ENCODE data around the gene CCDC9B.
A peak's percentile ranks its signal among the peaks of the same experiment; 100 is the strongest.

The CCDC9B gene

DNA sequence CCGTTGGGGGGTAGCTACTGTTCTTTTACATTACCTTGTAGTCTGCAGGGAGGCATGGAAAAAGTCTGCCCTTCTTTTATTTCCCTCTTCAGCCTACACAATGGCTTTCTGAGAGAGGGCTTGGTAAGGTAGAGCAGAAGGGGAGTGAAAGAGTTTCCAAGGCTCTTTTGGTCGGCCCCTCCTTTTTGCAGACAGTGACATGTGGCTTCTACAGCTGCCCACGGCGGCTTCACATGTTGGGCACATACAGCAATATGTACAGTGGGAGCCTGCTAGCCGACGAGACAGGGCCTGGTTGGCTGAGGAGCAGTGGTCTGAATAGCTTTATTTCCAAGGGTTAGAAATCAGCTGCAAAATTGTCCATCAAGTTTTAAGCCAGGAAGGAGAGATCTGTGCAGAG is 13.3 kb downstream of the CCDC9B start:
- DNase-seq: no peak

DNA sequence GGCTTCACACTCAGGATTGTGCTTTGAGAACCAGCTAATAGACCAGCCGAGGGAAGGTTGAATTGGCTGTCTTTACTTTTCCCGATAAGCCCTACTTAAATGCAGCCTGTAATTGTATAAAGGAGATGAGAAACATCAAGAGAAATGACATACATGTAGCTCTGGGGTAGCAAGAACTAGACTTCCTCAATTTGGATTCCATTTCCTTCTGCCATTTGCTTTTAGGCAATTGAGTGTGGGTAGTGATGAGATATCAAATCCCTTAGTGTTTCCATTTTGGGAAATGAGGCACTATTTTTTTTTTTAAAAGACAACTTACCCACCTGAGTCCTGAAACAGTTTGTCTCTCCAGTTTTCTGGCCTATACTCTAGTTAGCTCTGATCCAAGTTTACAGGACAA is 15.0 kb downstream of the CCDC9B start:
- no peak for DNase-seq

- DNase-seq: no peak
Observed at GRCh38 chr15:40325188-40325587, 15.6 kb downstream of the CCDC9B start.

GRCh38 chr15:40323953-40324937 is 16.5 kb downstream of the CCDC9B start:
- DNase-seq: no peak

DNA sequence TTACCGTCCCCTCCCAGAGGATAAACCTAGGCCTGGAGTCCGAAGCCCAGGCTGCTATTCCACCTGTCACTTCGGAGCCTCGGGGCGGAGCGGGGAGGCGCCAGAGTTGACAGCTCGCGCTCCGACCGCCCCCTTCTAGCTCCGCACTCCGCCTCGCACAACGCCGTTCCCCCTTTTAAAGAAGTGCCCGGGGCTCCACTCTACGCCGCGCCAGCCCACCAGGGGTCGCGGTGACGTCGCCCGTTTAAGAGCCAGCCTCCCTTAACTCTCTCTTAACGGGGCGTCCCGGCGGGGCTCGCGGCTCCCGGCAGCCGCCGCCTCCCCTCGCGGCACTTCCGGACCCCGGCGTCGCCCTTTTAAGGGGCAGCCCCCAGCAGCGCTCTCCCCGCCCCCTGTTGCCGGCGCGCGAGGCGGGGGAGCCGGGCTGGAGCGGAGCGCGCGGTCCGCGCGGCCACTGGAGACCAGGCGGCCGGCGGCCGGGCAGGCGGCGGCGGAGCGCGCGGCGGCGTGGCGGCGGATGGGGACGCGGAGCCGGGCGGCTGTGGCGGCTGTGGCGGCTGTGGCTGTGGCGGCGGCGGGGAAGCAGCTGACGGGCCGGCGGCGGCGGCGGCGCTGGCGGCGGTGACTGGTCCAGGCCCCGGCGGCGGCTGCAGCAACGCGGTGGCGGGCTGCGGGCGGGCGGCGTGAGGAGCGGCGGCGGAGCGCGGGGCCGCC is 17.3 kb downstream of the CCDC9B start, which contains the start of gene INAFM2:
INAFM2 (plus strand) TSS at position 454 of the 714 bp plus-strand sequence. CDS start 364 bp downstream, outside the sequence.
- DNase-seq: peak; percentile 79 to 88 (median 83)

- no peak for DNase-seq
Observed at GRCh38 chr15:40322531-40323238, 18.1 kb downstream of the CCDC9B start.

GRCh38 chr15:40320931-40321371 is 19.8 kb downstream of the CCDC9B start:
- peak in 1 of 4 experiments; percentile 12 for DNase-seq

- DNase-seq: no peak
Observed at GRCh38 chr15:40320409-40320808, 20.3 kb downstream of the CCDC9B start.

DNA sequence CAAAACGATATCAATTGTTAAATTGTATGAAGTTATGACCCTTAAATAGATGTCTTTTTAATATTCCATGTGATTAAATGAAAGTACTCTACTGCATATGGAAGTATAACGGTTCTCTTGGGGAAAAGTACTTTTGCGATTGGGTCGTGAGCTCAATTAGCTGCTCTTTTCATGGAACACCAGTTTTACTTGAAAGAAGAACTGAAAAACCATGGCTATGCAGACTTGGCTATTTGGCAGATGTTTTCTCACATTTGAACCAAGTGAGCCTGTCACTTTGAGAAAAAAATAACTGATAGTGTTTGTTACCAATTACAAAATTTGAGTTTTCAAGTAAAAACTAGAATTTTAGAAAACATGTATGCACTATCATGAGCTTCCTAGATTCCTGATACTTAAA is 23.2 kb downstream of the CCDC9B start:
- no peak for DNase-seq

DNA sequence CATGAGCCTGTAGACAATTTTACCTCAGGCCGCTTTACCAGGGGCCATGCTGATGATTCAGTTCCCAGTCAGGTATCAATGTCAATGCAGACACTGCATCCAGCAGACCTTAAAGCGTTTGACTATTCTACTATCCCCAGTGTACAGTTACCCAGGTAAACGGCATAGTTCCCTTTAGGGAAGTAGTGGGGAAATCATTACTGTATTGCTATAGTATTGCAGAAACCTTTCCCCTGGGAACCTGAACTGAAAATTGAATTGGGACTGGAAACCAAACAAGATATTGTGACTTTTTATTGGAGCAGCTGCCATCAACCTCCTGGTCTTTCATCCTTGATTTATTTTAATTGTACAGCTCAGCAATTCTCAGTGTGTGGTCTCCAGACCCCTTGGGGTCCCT is 23.8 kb downstream of the CCDC9B start:
- DNase-seq: no peak

- DNase-seq: no peak
Observed at GRCh38 chr15:40314723-40315276, 25.9 kb downstream of the CCDC9B start.

DNA sequence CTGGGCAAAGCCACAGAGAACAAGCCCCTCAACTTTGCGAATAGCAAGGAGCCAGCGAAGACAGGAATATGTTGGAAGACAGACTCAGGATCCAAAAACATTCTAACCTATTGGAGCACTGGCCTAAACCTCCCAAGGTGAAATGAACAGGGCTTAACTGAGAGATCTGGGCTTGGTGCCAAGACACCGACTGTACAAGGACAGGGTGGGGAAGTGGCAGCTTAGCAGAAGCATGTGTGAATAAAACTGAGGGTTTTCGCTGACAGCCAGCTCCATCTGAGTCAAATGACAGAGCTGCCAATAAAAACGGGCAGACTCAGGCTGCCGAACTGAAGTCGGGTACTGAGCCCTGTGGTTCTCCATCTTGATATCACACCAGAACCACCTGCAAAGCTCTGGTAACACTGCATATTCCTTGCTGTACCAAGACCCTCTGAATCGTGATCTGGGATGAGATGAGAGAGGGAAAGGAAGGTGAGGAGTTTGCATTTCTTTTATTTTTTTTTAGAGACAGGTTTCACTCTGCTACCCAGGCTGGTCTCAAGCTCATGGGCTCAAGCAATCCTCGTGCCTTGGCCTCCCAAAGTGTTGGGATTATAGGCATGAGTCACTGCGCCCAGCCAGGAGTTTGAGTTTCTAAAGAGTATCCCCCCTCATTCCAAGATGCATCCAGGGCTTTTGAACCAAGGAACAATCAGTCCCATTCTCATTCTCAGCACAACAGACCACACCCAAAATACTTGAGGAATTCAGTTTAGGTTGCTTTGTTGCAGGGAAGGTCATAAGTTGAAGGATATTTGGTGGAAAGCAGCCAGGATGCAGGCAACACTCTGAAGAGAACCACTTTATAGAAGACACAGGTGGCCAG is 27.0 kb downstream of the CCDC9B start:
- no peak for DNase-seq

DNA sequence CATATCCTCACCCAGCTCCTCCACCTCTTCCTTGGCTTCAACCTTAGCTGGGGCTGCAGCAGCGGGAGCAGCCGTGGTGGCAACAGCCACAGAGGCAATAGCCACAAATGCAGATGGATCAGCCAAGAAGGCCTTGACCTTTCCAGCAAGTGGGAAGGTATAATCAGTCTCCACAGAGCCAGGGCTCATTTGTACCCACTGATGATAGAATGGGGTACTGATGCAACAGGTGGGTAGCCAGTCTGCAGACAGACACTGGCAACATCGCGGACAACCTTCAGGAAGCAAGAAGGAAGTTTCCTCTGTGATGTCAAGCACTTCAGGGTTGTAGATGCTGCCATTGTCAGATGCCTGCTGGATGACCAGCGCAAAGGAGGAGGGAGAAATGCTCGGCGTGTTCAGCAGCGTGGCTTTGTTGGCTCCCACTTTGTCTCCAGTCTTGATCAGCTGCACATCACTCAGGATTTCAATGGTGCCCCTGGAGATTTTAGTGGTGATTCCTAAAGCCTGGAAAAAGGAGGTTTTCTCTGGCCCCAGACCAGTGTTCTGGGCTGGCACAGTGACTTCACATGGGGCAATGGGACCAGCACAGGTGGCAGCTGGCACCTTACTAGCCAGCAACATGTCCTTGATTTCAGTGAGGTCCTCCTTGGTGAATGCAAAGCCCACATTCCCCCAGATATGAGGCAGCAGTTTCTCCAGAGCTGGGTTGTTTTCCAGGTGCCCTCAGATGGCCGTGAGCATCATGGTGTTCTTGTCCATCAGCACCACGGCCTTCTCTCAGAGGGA is 28.2 kb downstream of the CCDC9B start:
- DNase-seq: no peak

- no peak for DNase-seq
Observed at GRCh38 chr15:40310993-40311392, 29.7 kb downstream of the CCDC9B start.

DNA sequence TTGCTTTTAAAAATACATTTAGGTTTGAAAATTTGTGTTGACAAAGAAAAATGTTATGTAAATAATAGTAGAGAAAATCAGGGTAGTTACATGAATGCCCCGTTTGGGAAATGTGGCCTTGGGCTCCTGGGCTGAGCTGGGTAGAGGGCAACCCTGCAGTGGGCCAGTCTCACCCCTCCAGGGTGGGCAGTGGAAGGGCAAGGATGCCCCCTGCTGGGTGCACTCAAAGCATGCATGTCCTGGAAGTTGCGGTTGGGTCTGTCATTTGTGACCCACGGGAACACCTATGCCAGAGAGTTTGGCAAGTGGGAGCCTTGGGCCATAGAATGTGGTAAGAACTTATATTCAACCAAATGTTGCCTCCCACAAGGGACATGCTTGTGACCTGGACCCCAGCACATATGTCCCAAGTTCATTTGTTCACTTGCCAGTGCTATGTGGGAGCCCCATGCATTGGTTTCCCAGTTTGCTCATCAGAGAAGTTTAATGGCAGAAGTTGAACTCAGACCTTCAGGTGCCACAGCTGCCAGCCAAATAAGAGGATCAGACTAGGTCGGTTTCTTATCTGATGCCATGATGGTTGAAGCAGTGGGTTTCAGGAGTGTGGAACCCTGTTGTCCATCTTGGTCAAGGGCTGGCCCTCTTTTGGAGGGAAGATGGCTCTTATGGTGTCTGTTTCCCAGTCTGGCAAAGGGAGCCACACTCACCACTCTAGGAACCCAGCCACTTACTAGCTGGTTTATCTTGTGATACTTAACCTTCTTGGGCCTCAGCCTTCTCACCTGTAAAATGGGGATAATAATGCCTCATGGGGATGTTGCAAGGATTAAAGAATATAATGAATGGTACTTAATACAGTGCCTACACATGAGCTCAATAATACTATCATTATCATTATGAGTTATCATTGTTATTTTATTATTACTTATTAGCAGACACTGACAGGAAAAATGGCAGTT is 30.5 kb downstream of the CCDC9B start:
- peak in 3 of 4 experiments; percentile 14 to 37 (median 25) for DNase-seq

DNA sequence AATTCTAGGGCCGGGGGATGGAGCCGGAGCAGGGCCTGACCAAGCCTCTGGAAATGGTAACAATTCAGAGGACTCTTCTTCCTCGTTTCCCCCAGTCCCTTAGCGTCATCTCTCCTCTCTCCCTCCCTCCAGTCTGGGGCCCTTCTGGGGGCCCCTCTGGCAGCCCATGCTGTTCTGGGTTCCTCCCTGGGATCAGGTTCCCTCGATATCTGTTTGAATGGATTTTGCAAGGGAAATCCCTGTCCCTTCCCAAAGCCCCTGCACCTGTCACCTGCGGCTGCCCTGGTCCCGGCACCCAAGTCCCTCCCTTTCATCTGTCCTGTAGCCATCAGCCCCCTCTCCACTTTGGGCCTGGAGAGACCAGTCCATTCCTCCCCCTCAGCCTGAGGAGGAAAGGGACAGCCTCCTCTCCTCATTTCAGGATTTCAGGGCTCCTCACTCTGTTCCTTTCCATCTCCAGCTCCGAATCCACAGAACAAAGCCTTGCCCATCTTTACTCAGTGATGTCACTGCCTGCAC is 31.3 kb downstream of the CCDC9B start:
- no peak for DNase-seq

DNA sequence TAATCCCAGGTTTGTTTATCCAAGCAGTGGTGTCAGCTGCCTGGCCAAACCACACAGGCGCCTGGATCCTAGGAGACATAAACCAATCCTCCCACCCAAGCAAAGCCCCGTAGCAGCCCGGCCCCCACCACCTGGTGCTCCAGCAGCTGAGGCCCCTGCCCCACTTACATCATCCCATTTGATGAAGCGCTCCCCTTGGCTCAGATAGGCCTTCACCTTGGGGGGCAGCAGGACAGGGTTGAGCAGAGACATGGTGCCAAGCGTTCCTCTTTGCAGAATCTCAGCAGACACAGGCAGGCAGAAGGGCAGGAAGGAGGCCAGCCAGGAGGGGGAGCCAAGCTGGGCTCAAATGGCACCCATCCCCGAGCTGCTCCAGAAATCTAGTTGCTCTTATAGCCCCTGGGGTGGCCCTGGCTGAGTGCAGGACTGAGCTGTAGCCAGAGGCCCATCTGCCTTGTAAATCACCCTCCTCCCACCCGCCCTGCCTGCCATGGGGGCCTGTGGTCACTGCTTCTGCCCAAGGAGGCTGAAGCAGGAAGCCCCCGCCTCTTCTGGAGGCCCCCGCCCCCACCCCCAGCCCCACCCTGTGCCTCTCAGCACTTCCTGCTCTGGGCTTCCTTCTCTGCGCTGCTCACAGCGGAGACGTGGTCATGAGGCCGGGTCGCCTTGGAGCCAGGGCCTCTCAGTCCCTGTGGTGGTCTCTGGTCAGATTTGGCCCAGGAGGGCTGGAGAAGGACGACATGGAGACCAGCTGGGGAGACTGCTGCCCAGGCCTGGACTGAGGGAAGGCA is 33.1 kb downstream of the CCDC9B start, which contains the start of gene PLCB2:
PLCB2 (minus strand) TSS at position 515 of the 791 bp plus-strand sequence; CDS start at position 252, 263 bp downstream.
- DNase-seq: peak; percentile 20 to 65 (median 44)

DNA sequence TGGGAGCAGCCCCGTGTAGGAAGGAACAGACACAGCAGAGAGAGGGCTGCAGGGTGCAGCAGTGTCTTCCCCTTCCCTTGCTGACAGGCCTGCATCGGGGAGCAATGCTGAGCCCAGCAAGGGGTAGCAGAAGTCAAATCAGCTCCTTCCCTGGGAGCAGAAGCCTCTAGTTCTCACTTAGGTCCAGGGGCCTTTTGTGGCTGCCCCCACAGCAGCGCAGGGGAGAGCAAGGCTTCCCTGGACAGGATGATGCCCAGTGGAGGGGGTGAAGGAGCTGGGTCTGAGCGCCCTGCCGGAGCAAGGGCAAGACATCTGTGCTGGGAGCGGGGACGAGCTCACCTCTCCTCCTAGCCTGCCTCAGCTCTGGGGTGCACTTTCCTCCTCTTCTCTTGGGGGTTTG is 33.8 kb downstream of the CCDC9B start:
- no peak for DNase-seq

All from activated CD4-positive, CD25-positive, alpha-beta regulatory T cell (primary cell).